Stimulated activated CD4-positive, alpha-beta T cell treated with anti-CD3 and anti-CD28 coated beads, Interleukin-12 subunit alpha, Interleukin-12 subunit beta, amount 100 ng/mL, for 48 hours (primary cell): Measurements from ENCODE around the gene TSSK6.

ENCODE experiments used
- DNase-seq, 3 donors: peaks; one replicate each; pipeline ENCODE4 v3.0.0-alpha.2; 2020; ENCODE audit warnings: low read depth in 2 of 3, low spot score in 1 of 3

TSSK6 gene

GRCh38 chr19:19465436-19466070, 49.8 kb downstream of the TSSK6 start:
- no peak for DNase-seq

GRCh38 chr19:19464339-19465098, 50.8 kb downstream of the TSSK6 start:
- no peak for DNase-seq
